GM23248 (cell line): ENCODE measurements around the gene PEAK1.

ENCODE experiments used
- EZH2 ChIP-seq: fragments of 200-600 bp; sonication (generic); IDR thresholded peaks from 2 replicates; pipeline ENCODE4 v1.6.1; 2018; ENCODE audit warnings: antibody characterized with exemption, mild to moderate bottlenecking; ENCODE audit not compliant: insufficient read depth, poor library complexity, severe bottlenecking
- EZH2phosphoT487 ChIP-seq: fragments of 200-600 bp; sonication (generic); IDR thresholded peaks from 2 replicates; pipeline ENCODE4 v1.6.1; 2018; ENCODE audit warnings: antibody characterized with exemption, moderate library complexity, mild to moderate bottlenecking, low read depth; ENCODE audit not compliant: insufficient read depth

DNA sequence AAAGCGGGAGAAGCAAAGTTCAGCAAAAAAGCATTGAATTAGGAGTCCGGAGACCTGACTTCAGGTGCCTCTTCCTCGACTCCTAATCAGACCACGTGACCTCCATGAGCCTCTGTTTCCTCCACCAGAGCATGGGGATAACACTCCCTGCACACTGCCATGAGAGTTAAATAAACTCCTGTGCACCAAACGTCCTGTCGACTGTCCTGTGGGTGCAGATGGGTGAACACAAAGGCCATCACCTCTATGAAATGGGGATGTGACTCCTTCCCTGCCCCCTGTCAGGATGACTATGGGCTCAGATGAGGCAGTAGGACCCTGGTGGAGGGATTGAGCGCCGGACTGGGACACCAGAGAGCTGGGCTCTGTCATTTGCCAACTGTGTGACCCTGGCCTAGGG is 335.5 kb downstream of the PEAK1 start:
- TF ChIP-seq EZH2, result no peak
- no peak for TF ChIP-seq EZH2phosphoT487
